GM18526 (cell line): ENCODE measurements around the gene POLR3B.

Experiments
- POLR2A ChIP-seq: IDR thresholded peaks from 3 replicates; pipeline ENCODE4 v1.6.1; 2011; ENCODE audit not compliant: insufficient read length; ENCODE audit errors: extremely low read depth

POLR3B gene

GRCh38 chr12:106480251-106480650, 122.7 kb downstream of the POLR3B start:
- TF ChIP-seq POLR2A: no peak

GRCh38 chr12:106481246-106481645, 123.7 kb downstream of the POLR3B start:
- TF ChIP-seq POLR2A: no peak

GRCh38 chr12:106487664-106488063, 130.1 kb downstream of the POLR3B start:
- TF ChIP-seq POLR2A: no peak

GRCh38 chr12:106488884-106489283, 131.3 kb downstream of the POLR3B start:
- no peak for TF ChIP-seq POLR2A

GRCh38 chr12:106490264-106490663, 132.7 kb downstream of the POLR3B start:
- TF ChIP-seq POLR2A: no peak

GRCh38 chr12:106492857-106493256, 135.3 kb downstream of the POLR3B start:
- TF ChIP-seq POLR2A: no peak

GRCh38 chr12:106493531-106493930, 136.0 kb downstream of the POLR3B start:
- TF ChIP-seq POLR2A: no peak

GRCh38 chr12:106495354-106495965, 137.9 kb downstream of the POLR3B start:
- no peak for TF ChIP-seq POLR2A

- no peak for TF ChIP-seq POLR2A
Measured at GRCh38 chr12:106498056-106498455, 140.5 kb downstream of the POLR3B start.

GRCh38 chr12:106499628-106500027, 142.1 kb downstream of the POLR3B start:
- TF ChIP-seq POLR2A: no peak

GRCh38 chr12:106506691-106507090, 149.1 kb downstream of the POLR3B start:
- TF ChIP-seq POLR2A: no peak

GRCh38 chr12:106508966-106509365, 151.4 kb downstream of the POLR3B start:
- TF ChIP-seq POLR2A: no peak

GRCh38 chr12:106511365-106511764, 153.8 kb downstream of the POLR3B start:
- TF ChIP-seq POLR2A: no peak

GRCh38 chr12:106517314-106517713, 159.8 kb downstream of the POLR3B start:
- TF ChIP-seq POLR2A: no peak

- no peak for TF ChIP-seq POLR2A
Measured at GRCh38 chr12:106519607-106520021, 162.1 kb downstream of the POLR3B start.

GRCh38 chr12:106521901-106522300, 164.4 kb downstream of the POLR3B start:
- TF ChIP-seq POLR2A: no peak

- TF ChIP-seq POLR2A: no peak
Measured at GRCh38 chr12:106522708-106523107, 165.2 kb downstream of the POLR3B start.
